ACHN (cell line): ENCODE results near the gene SLC5A11.
"Not testable (repeated sequence)": the region's sequence is repeated elsewhere in the genome, so short reads cannot be mapped to it uniquely, and the experiment has no call there.

Source experiments
- DNase-seq: peaks from one replicate; pipeline ENCODE4 v3.0.0-alpha.2; 2015
- in situ Hi-C: cut with HindIII; loops from 2 replicates; pipeline ENCODE4 v1.10.0; 2017; ENCODE audit warnings: low sequenced_read_pairs, low pct_ligation_motif_present, low pct_unique_long_range_greater_than_20kb

The SLC5A11 gene

DNA sequence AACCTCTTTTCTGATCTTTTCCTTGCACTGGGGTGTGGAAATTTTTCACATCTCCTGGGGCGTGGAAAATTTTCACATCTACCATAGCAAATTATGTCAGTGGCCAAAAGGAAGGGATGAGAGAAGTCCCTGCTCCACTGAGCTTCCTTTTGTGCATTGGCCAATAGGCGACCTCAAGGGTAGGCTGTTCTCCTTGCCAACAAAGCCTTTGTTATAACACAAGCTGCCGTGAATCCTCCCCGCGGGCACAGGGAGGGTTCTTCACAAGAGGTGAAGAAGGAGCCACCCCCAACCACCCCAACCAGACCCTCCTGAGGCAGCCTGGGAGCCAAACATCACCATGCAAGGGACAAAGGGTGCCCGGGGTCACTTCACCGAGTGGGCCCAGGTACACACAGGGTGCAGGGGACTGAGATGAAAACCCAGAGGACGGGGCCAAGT is 6.5 kb downstream of the SLC5A11 start:
- in situ Hi-C loops, result no loop called here
- DNase-seq, result no peak

GRCh38 chr16:24853169-24853824 is 7.5 kb downstream of the SLC5A11 start:
- in situ Hi-C loops, result no loop called here

DNA sequence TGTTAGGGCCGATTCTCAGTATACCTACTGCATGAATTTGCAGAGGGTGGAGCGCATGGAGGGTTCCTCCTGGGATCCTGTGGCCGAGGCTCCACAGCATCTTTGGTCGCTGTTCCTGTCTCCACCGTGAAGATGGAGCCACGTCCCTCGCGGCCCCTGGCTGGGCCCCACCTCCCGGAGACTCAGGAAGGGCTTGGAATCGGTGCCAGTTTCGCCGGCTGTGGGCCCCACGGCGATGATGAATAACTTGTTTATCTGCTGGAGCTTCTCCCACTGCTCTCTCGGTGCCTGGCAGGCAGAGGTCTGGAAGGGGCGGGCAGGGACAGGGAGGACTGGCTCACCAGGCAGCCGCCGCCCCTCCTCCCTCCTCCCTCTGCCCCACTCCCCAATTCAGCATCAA is 8.1 kb downstream of the SLC5A11 start:
- DNase-seq, result peak; percentile 30
- in situ Hi-C loops, result no loop called here

More at GRCh38 chr16:24853169-24853824, 7.5 kb downstream of the SLC5A11 start:
- DNase-seq, result no peak

GRCh38 chr16:24854607-24855171 is 8.9 kb downstream of the SLC5A11 start:
- DNase-seq, result no peak
- in situ Hi-C loops, result no loop called here

DNA sequence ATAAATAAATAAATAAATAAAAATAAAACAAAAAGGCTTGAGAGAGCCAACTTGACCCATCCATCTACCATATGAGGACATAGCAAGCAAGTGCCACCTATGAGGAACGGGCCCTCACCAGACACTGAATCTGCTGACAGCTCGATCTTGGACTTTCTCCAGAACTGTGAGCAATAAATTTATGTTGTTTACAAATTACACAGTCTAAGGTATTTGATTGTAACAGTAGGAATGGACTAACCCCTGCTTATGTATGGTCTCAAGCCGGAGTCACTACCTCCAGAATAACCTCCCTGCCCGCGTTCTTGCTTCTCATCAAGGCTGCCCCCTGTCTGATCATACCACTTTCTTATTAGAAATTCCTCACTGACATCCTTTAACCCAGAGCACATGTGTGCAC is 9.9 kb downstream of the SLC5A11 start:
- DNase-seq, result no peak
- in situ Hi-C loops, result no loop called here

GRCh38 chr16:24856871-24857270 is 11.1 kb downstream of the SLC5A11 start:
- in situ Hi-C loops, DNase-seq: not testable (repeated sequence)

DNA sequence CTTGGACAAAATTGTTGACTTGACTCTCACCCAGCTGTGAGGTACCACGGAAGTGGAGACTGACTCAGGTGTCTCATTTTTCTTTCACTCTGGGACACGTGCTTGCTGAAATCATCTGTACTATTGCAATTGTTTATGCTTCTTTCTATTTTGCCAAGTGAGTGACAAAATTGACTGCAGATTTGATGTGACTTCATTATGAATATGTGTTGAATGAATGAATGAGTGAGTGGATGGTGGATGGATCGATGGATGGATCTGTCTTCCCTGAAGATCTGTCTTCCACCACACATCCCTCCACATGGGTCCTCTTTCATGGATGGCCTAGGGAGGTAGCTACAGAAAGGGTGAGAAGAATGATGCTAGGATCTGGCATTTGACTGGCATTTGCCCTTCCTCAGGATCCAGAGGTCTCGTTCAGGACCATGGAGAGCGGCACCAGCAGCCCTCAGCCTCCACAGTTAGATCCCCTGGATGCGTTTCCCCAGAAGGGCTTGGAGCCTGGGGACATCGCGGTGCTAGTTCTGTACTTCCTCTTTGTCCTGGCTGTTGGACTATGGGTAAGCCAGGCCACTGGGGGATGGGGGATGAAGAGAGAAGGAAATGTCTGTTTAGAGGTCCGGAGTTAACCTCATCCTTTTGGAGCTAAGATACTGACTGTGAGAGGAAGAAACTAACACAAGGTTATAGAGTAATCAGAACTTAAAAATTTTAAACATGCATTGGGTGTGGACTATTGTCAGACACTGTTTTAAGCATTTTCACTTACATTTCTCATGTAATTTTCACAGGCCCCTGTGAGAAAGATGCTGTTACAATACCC is 12.7 kb downstream of the SLC5A11 start:
- in situ Hi-C loops, result no loop called here
- peak; percentile 77 for DNase-seq

DNA sequence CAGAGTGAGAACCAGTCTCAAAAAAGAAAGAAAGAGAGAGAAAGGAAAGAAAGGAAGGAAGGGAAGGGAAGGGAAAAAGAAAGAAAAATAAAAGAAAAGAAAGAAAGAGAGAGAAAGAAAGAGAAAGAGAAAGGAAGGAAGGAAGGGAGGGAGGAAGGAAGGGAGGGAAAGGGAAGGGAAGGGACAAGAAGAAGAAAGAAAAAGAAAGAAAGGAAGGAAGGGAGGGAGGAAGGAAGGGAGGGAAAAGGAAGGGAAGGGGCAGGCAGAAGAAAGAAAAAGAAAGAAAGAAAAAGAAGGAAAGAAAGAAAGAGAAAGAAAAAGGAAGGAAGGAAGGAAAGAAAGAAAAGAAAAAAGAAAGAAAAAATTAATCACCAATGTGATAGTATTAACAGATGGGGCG is 15.7 kb downstream of the SLC5A11 start:
- in situ Hi-C loops, result no loop called here
- DNase-seq, result no peak

DNA sequence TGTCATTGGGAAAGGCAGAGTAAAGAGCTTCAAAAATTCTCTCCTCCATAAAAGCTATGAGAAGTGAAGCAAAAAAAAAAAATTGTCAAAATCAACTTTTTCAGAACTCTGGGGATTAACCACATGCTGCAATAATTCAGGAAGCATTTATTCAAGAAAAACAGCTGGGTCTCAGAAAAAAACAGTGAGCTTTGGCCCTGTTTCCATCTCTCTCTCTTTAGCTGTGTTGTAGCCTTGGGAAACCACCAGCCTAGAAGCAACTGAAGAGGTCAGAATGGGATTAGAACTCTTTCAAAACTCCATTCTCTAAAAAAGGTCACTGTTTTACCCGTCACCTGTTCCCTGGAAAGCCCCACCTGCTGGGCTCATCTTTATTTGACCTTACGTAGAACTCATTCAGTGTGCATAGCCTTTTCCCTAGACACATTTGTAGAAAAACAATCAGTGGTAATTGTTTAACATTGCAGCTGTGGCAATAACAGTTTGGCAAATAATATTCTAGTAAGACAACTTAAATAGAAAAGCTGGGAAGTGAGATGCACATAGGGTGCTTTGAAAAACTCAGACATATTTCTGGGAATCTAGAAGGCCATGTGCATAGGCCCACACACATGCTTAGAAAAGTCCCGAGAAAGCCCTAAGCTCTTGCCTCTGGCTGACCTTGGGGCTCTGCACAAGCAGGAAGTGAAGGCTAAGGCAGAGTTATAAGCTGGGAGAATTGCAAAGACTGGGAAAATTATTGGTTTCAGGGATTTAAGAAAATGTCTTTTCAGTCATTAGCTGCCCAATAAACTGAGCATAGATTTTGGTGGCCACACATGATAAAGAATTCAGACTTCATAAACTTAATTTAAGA is 18.0 kb downstream of the SLC5A11 start:
- in situ Hi-C loops, result no loop called here
- DNase-seq, result no peak

- no peak for DNase-seq
- in situ Hi-C loops, result no loop called here
Observed at GRCh38 chr16:24869033-24869432, 23.3 kb downstream of the SLC5A11 start.

DNA sequence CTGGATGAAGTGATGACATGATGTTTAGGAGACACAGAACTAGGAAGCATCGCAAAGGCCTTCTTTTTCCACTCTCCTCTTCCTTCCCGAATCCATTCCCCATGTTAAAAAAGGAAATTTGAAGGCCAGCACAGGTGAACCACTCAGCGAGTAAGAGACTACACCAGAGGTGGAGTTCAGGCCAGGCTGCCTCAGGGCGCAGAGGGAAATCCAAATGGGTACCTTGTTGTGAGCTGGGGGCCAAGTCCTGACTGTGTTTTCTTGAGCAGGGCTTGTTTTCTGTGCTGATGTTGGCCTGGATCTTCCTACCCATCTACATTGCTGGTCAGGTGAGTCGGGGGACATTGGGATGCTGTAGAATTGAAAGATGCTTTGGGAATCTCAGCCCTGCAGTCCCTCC is 26.1 kb downstream of the SLC5A11 start:
- in situ Hi-C loops, result no loop called here
- DNase-seq, result no peak

GRCh38 chr16:24873028-24873427 is 27.3 kb downstream of the SLC5A11 start:
- DNase-seq, result no peak
- in situ Hi-C loops, result no loop called here

GRCh38 chr16:24875466-24875865 is 29.7 kb downstream of the SLC5A11 start:
- in situ Hi-C loops, result no loop called here

DNA sequence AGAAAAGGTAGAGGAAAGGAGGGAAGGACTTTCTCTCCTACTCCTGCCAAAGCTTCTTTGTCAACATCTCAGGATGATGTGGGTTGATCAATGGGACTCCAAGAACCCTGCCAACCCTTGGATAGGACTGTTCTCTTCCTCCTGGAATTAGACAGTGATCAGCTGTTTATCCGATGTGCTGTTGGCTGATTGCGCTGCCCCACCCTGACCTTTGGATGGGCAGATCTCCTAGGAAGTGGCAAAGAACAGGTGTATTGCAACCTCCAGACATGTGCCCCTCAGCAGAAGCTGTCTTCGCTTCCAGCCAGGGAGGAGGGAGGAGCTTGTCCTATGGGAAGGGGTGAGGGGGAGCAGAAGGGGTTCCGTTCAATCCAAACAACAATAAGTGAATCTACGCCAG is 30.5 kb downstream of the SLC5A11 start:
- in situ Hi-C loops, result no loop called here
- no peak for DNase-seq

More at GRCh38 chr16:24875466-24875865, 29.7 kb downstream of the SLC5A11 start:
- DNase-seq, result no peak

GRCh38 chr16:24879684-24880083 is 33.9 kb downstream of the SLC5A11 start:
- in situ Hi-C loops, result no loop called here
- DNase-seq, result no peak

- in situ Hi-C loops, result no loop called here
- DNase-seq, result no peak
Observed at GRCh38 chr16:24883714-24884151, 38.0 kb downstream of the SLC5A11 start.

DNA sequence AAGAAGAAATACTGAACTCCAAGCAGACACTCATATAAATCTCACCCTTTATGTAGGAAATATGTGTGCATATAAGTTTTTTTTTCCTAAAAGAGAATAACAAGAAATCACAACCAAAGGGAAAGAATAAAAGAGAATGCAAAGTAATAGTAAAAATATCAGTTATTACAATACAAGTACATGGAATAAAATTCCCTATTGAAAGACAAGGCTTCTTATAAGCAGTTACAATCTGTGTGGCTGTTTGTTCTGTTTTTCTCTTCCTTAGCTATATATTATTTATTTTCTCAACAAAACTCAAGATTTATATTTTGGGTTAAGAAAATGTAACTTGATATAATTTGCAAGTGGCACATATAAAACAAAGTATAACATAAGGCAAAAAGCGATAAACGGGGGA is 41.7 kb downstream of the SLC5A11 start:
- no peak for DNase-seq
- in situ Hi-C loops, result no loop called here

DNA sequence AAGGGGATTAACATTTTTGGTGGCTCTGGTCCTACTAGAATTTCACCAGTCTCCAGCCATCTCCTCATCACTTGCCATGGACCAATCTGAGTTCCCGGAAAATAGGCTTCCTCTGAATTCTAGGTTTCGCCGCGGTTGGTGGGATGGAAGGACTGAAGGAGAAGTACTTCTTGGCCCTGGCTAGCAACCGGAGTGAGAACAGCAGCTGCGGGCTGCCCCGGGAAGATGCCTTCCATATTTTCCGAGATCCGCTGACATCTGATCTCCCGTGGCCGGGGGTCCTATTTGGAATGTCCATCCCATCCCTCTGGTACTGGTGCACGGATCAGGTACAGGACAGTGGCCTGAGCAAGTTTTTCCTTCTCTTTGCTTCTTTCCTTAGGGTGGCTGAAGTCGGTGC is 45.0 kb downstream of the SLC5A11 start:
- in situ Hi-C loops, result no loop called here

GRCh38 chr16:24896439-24896838 is 50.7 kb downstream of the SLC5A11 start:
- no peak for DNase-seq
- in situ Hi-C loops, result no loop called here

More for the DNA sequence above, 45.0 kb downstream of the SLC5A11 start:
- no peak for DNase-seq
